Endothelial cell of umbilical vein (primary cell): ENCODE data around the gene MIF4GD.

Source experiments
- CTCF ChIP-seq, 2 donors: IDR thresholded peaks; 1 replicate in 1 of 2; 2 replicates in 1 of 2; pipeline ENCODE4 v1.5.1; 2011; ENCODE audit warnings: low read length in 2 of 2, mild to moderate bottlenecking in 2 of 2, moderate library complexity in 2 of 2, control low read depth in 1 of 2, inconsistent platforms in 1 of 2, low read depth in 1 of 2; ENCODE audit not compliant: insufficient read depth in 1 of 2; ENCODE audit errors: extremely low read depth in 1 of 2
- JUN ChIP-seq: IDR thresholded peaks from 2 replicates; pipeline ENCODE4 v1.6.1; 2011; ENCODE audit warnings: borderline replicate concordance, low read depth; ENCODE audit not compliant: insufficient read length, insufficient read depth
- MAX ChIP-seq: IDR thresholded peaks from 2 replicates; pipeline ENCODE4 v1.6.1; 2011; ENCODE audit not compliant: insufficient read depth, insufficient read length
- POLR2A ChIP-seq: IDR thresholded peaks from 2 replicates; pipeline ENCODE4 v1.6.1; 2012; ENCODE audit warnings: low read depth, mild to moderate bottlenecking, control low read depth, low read length
- POLR2AphosphoS5 ChIP-seq: IDR thresholded peaks from 2 replicates; pipeline ENCODE4 v1.6.1; 2012; ENCODE audit warnings: low read depth, mild to moderate bottlenecking, control low read depth, low read length, moderate library complexity; ENCODE audit not compliant: insufficient read depth

- TF ChIP-seq CTCF (IDR thresholded peaks at IDR 0.05; ENCODE audit: extremely low read depth in 1 of 2, insufficient read depth in 1 of 2, low read depth in 1 of 2, low read length in 2 of 2): no peak
- TF ChIP-seq POLR2AphosphoS5: no peak
- no peak for TF ChIP-seq POLR2A
- no peak for TF ChIP-seq JUN
- no peak for TF ChIP-seq MAX
Observed at GRCh38 chr17:75242461-75243042, 28.5 kb downstream of the MIF4GD start.
